Measurements from ENCODE around the gene AP1S3.

The AP1S3 gene

DNA sequence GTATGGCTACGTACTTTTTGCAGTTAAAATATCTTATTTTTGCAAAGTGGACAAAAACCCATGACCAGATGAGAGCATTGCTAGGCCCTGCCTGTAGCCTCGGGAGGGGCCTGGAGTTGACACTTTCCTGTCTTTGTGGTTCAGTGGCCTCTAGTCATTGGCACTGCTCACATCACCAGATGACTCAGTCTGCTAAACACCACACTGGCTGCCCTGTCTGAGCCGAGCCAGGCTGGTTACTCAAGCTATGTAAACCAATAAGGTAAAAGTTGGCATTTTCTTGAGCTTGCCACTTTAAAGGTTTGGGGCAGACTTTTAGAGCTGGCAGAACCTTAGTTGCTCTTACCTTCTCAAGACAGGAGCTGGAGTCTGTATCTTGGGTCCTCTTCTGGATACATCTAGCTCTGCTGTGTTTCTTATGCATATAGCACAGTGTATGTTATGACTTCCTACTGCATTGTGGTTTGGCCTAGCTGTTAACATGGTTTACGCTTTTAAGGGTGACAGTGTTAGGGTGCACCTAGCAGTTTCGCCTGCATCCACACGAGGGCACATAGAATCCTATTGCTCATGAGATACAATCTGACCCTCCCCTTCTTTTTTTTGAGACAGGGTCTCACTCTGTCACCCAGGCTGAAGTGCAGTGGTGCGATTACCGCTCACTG lies 76.4 kb downstream of the AP1S3 start:
- DNase-seq, result peak in 1 of 56 donors; percentile 6

DNA sequence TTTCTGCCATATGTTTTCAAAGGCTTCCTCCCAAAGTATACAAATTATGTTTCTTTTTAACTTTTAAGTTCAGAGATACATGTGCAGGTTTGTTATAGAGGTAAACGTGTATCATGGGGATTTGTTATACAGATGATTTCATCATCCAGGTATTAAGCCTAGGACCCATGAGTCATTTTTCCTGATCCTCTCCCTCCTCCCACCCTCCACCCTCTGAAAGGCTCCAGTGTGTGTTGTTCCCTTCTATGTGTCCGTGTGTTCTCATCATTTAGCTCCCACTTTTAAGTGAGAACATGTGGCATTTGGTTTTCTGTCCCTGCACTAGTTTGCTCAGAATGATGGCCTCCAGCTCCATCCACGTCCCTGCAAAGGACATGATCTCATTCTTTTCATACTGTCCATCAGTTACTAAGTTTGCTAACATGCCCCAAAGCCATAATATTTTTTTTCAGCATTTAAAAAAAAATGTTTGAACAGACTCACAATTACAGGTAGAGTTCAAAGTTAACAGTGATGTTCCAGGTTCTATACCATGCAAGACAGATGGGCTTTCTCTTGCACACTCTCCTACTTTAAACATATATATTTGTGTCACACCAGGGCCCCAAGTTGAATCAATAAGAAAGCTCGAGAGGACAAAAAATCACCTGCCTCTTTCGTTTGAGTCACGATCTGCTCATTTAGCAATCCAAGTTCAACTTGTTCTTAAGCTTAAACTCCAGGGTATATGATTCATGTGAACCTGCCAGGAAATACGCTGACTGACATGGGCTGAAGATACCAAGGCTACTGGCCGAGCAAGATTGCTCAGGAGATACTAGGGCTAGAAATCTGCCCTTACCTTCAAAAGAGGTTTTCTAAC lies 77.6 kb downstream of the AP1S3 start:
- no peak for DNase-seq

- no peak for DNase-seq
These were observed 79.1 kb downstream of the AP1S3 start for GRCh38 chr2:223758131-223758840.

DNA sequence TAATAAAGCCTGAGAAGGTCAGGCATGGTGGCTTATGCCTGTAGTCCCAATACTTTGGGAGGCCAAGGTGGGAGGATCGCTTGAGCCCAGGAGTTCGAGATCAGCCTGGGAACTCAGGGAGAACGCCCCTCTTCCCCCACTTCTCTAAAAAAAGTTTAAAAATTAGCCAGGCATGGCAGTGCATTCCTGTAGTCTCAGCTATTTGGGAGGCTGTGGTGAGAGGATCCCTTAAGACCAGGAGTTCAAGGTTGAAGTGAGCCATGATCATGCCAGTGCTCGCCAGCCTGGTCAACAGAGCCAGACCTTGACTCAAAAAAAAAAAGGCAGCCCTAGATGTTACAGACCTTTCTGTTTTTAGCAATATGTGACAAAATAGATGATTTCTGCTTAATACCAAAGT lies 83.4 kb downstream of the AP1S3 start:
- no peak for DNase-seq

GRCh38 chr2:223751012-223751411 lies 86.4 kb downstream of the AP1S3 start:
- no peak for DNase-seq

- no peak for DNase-seq
These were observed 89.9 kb downstream of the AP1S3 start for GRCh38 chr2:223747392-223748042.

DNA sequence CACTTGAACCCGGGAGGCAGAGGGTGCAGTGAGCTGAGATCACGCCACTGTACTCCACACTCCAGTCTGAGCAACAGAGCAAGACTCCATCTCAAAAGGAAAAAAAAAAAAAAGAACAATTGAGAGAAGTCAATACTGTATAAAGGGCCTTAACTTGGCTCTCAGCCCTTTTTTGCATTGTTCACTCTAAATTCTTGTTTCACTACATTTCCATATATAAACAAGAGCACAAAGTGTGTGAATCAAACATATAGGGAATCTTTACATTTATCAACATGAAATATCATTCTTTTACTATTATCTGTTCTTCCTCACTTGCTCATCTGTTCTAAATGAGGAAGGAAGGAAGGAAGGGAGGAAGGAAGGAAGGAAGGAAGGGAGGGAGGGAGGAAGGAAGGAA lies 90.8 kb downstream of the AP1S3 start:
- DNase-seq, result no peak

DNA sequence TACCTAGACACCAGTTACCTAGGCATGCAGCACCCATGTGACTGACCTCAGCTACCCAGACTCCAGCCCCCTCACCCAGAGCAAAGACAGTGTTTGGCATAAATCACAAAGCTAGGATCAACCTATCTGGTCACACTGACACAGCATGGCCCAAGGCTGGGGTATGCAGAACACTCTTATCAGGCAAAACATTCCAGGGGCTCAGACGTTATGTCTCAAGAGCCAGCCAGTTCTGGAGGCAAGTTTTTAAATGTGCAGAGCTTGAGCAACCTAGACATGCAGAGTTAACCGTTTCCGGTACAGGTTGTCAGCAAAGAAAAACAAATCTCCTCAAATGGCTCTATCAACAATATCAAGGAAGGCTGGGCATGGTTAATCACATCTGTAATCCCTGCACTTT lies 92.8 kb downstream of the AP1S3 start:
- no peak for DNase-seq

- no peak for DNase-seq
These were observed 96.7 kb downstream of the AP1S3 start for GRCh38 chr2:223740679-223741078.

DNA sequence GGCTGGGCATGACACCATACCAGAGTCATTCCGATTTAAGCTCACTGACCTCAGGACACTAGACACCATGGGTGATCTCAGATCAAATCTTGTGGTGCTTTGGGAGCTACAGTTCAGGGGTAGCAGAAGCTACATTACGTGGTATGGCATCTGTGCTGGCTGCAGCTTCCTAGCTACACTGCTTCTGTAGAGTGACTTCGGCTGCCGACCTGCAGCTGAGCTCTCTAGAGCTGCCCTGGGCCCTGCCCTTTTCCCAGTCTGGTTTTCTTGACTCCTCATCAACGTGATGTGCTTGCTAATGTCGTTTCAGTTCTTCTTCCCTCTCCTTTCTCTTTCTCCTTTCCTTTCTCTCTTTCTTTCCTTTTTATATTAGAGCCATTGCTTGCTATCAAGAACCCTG lies 100.2 kb downstream of the AP1S3 start:
- no peak for DNase-seq

DNA sequence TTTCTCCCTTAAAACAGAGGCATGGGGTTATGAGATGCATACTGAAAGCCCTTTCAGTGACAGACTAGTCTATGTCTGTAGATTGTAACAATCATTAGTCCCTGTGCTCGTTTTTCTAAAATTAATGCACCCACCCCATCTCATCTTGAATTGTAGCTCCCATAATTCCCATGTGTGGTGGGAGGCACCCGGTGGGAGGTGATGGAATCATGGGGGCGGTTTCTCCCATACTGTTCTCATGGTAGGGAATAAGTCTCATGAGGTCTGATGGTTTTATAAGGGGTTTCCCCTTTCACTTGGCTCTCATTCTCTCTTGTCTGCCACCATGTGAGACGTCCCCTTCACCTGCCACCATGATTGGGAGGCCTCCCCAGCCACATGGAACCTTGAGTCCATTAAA lies 100.9 kb downstream of the AP1S3 start:
- no peak for DNase-seq

DNA sequence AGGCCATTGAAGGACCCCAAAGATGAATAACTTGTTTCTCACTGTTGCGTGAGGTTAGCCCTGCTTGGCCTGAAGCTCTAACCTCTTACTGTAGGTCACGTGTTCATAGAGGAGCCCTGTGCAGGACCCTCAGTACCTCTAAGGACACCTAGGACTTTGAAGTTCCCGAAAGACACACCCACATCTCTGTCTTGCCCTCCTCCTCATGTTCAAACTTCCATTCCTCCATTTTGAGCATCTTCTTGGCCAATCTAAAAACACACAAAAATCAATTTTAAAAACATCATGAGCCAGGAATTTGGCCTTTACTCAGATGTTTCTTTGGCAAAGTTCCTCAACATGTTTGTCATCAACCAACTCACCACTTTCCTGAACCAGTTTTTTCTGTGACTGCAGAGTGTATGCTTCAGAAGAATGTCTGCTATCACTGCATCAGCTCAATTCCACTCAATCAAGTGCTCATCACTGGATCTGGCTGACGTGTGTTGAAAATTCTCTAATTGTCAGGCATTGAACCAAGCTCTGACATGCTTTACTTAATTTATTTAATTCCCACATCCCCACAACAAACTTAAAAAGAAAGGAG lies 101.6 kb downstream of the AP1S3 start:
- no peak for DNase-seq

DNA sequence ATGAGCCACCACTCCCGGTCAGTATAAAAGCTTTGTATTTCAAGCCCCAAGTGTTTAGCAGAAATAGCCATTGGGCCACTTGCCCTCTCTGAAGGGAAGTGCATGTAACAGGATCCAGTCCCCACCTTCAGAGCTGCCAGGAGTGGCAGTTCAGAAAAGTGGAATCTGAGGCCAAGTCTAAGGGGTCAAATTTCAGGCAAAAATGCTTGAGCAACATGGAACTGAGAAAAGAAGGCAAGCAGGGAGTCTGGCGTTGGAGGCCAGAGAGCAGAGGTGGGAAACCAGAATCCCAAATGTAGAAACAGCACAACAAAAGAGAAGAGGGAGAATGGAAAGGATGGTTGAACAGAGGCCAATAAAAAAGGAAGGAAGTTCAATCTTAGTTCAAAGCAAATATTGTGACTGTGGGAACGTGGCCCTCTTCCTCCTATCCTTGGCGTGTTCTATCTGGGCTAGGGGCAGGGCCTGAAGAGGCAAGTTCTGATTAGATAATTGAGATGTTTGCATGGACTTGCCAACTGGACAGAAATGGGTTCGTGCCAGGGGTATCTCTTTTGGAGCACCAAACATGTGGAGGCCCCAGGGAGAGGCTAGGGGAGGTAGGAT lies 102.2 kb downstream of the AP1S3 start:
- no peak for DNase-seq

DNA sequence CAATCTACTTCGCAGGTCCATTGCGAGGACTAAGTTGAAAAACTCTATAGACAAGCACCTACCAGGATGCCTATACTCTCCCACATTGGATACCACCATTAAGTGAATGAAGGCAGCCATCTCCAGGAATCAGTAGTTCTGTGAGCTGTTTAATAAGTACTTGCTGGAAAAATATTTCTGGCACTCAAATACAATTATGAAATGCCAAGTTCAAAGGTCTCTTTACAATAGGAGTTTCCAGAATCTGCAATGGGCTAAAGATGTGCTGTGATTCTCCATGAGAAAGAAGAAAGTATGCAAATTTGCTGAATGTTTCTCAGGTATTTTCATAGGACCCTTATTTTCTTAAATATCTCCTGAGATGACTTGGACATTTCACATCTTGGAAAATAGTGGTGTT lies 103.0 kb downstream of the AP1S3 start:
- no peak for DNase-seq

GRCh38 chr2:223732346-223732745 lies 105.0 kb downstream of the AP1S3 start:
- no peak for DNase-seq

DNA sequence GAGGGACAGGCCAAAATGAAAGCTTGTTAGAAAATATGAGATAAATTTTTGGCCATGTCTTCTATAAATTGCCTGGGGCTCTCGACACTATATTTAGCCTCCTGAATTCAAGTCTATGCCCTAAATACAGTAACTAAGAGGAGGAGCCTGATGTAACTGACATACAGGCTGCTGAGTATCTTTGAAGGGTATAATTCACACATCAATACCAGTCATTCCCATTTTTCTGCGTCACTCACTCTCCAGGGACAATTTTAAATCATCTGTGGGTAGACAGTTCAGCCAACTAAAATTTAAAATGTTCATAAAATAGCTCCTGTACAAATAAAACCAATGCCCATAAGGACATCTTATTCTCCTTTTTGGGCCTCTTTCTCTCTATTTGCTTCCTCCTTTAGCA lies 105.9 kb downstream of the AP1S3 start:
- no peak for DNase-seq

DNA sequence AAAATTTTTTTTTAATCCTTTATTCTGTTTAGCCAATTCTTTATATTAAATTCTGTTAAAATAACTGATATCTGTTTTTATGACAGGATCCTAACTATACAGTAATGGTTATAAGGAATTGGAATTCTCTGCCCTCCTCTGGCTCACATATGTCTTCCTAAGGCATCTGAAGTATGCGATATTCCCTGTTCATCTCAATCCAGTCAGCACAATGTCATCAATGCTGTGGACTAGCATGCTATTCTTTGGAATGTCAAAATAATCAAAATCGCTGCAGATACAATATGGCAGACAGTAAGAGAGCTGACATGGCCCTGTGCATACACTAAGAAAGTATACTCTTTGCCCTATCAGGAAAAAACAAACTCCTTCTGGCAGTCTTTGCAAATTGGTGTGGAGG lies 107.6 kb downstream of the AP1S3 start:
- DNase-seq, result no peak

- peak in 12 of 56 donors; percentile 1 to 48 (median 4) for DNase-seq
These were observed 109.8 kb downstream of the AP1S3 start for GRCh38 chr2:223727562-223727961.

DNA sequence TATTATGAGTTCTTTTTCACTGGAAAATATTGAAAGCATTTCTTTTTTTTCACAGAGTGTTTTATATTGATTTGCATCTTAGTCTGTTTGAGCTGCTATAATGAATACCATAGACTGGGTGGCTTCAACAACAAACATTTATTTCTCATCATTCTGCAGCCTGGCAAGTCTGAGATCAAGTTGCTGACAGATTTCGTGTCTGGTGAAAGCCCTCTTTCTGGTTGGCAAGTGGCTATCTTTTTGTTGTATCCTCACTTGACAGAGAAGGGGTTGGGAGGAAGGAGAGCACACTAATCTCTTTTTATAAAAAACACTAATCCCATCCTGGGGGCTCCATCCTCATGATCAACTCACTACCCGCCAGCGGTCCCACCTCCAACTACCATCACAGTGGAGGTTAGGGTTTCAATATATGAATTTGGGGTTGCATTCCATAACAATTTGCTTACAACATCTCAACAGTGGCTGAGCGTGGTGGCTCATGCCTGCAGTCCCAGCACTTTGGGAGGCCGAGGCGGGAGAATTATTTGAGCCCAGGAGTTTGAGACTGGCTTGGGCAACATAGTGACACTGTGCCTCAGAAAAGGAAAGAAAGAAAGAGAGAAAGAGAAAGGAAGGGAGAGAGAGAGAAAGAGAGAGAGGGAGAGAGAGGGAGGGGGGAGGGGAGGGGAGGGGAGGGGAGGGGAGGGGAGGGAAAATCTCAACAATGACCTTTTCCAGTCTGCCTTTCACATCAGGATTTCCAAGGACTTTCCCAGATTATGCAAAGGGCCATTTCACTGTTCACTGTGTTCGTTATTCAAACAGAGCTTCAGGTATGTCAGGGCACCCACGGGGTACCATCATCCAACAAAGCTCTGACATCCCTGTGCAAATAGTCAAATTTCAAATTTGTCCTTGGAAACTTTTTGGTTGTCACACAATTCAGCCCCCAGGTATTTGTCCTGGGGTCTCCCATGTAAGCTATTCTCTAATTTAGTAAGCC lies 111.1 kb downstream of the AP1S3 start:
- DNase-seq, result no peak

DNA sequence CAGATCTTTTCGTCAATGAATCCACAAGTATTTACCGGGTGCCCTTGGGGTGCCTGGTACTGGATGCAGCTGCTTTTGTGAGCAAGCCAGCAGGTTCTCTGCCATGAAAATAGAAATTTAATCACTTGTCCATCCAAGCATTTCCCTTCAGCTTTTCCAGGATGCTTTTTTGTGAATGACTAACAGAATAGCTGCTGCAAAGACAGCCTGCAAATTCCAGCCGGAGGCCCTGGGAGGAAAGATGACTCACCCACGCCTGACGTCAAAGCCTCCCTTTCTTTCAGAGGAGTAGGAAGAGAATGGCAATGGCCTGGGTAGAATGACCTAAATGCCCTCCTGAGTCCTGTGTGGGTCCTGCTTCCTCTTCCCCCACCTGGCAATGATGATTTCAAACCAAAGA lies 111.9 kb downstream of the AP1S3 start:
- DNase-seq, result peak in 54 of 56 donors; percentile 1 to 87 (median 54)
